ENCODE results near the gene ASIC4.

The ASIC4 gene, protein sequence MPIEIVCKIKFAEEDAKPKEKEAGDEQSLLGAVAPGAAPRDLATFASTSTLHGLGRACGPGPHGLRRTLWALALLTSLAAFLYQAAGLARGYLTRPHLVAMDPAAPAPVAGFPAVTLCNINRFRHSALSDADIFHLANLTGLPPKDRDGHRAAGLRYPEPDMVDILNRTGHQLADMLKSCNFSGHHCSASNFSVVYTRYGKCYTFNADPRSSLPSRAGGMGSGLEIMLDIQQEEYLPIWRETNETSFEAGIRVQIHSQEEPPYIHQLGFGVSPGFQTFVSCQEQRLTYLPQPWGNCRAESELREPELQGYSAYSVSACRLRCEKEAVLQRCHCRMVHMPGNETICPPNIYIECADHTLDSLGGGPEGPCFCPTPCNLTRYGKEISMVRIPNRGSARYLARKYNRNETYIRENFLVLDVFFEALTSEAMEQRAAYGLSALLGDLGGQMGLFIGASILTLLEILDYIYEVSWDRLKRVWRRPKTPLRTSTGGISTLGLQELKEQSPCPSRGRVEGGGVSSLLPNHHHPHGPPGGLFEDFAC

DNA sequence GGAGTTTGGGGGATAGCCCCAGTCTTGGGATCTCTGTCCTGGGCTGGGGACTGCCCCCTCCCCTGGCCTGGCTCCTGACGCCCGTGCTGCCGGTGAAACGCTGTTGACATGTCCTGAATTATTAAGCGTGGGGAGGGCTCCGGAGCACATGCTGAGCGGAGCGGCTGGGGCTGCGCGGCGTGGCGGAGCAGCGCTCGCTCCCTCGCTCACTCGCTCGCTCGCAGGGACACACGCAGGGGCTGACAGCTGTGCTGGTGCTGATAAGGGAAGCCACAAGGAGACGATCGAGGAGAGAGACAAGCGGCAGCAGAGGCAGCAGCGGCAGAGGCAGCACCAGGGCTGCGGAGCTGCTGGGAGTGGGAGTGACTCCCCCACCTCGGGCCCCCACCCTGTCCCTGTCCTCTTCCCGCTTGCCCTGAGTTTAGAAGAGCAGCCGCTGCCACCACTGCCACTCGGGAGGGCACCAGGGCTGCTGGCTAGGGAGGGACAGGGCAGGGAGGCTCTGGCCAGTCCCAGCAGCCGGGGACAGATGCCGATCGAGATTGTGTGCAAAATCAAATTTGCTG, at the start of gene ASIC4:
TSS of gene ASIC4 (plus strand) at position 287 of the 566 bp plus-strand sequence. CDS start at position 530, 243 bp downstream.
- POLR2A ChIA-PET, result no interaction called here
- CTCF ChIA-PET, result interaction anchor here (1.4 to 3.6 kb wide), 3 partner anchors 14 to 55 kb away, joined by 3 to 22 read pairs (median 5); no protein-coding TSS in a partner anchor

DNA sequence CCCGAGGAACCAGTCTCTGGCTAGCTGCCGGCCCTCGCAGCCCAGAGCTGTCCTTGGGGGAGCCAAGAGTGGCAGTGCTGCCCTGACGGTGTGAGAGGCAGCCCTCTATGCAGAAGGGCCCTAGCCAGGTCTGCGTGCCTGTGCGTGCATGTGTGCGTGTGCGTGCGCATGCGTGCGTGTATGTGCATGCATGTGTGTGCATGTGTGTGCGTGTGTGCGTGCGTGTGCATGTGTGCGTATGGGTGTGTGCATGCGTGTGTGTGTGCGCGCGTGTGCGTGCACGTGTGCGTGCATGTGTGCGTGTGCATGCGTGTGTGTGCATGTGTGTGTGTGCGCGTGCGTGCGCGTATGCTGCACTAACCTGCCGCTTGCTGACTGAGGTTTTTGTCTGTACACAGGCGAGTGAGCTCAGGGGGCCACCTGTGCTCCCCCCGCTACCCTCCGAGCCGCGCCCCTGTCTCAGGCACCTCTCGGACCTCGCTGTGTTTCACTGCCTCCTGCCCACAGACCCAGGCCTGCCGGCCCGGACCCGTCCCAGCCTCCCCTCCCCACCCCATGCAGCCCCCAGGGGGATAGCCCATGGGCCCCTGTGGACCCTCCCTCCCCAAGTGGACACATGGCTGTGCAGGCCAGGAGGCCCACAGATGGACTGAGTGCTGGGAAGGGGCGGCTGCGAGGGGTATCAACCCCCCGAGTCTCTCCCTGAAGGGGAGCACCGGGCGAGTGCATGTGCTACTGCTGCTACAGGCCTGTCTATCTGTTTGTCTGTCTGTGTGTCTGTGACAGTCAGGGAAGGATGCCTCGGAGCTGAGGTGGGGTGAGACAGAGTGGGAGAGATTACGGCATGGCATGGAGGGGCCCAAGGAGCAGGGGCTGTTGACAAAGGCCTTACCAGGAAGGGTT, 48.4 kb upstream of the ASIC4 start:
- ChIA-PET CTCF (interaction anchor here (0.6 to 3.2 kb wide), 3 partner anchors 16 to 63 kb away, joined by 3 to 26 read pairs (median 3); no protein-coding TSS in a partner anchor), POLR2A (no interaction called here)
- TF ChIP-seq, protein P1, sequence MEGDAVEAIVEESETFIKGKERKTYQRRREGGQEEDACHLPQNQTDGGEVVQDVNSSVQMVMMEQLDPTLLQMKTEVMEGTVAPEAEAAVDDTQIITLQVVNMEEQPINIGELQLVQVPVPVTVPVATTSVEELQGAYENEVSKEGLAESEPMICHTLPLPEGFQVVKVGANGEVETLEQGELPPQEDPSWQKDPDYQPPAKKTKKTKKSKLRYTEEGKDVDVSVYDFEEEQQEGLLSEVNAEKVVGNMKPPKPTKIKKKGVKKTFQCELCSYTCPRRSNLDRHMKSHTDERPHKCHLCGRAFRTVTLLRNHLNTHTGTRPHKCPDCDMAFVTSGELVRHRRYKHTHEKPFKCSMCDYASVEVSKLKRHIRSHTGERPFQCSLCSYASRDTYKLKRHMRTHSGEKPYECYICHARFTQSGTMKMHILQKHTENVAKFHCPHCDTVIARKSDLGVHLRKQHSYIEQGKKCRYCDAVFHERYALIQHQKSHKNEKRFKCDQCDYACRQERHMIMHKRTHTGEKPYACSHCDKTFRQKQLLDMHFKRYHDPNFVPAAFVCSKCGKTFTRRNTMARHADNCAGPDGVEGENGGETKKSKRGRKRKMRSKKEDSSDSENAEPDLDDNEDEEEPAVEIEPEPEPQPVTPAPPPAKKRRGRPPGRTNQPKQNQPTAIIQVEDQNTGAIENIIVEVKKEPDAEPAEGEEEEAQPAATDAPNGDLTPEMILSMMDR (IDR thresholded peaks at IDR 0.05; ENCODE audit: control extremely low read depth, extremely low read depth, low read depth, missing control alignments), result no peak
- no peak for DNase-seq (ENCODE audit: extremely low spot score)

More for the DNA sequence above, at the start of gene ASIC4:
- TF ChIP-seq, protein P1 (IDR thresholded peaks at IDR 0.05; ENCODE audit: control extremely low read depth, extremely low read depth, low read depth, missing control alignments), result no peak
- DNase-seq (ENCODE audit: extremely low spot score), result no peak

DNA sequence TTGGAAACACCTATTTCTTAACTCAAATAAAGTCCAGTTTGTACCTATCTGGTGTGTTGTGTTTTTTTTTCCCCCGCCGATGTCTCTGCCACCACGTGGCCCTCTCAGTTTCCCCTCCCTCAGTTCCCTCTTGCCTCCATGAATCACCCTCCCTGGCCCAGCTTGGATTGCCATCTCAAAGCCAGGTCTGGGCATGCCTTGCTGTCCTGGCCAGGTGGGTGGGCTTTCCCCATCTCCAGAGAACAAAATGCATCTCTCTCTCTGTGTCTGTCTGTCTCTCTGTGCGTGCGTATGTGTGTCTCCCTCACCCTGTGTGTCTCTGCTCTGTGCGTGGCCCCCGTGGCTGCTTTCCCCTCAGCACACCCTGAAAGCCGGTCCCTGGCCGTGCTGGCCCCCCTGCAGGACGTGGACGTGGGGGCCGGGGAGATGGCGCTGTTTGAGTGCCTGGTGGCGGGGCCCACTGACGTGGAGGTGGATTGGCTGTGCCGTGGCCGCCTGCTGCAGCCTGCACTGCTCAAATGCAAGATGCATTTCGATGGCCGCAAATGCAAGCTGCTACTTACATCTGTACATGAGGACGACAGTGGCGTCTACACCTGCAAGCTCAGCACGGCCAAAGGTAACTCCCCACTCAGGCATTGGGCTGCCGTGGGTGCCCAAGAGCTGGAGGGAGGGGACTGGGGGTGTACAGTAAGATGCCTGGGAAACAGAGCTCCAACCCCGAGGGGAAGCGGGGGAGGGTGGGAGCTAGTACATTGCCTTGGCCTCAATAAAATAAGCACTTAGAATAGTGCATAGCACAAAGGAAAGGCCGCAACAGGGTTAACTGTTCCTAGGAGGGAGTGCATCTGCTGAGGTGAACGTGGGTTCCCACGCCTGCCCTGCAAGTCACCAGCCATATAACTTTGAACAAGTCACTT, 47.2 kb upstream of the ASIC4 start:
- TF ChIP-seq, protein P1 (IDR thresholded peaks at IDR 0.05; ENCODE audit: control extremely low read depth, extremely low read depth, low read depth, missing control alignments), result no peak
- no peak for DNase-seq (ENCODE audit: extremely low spot score)
- CTCF ChIA-PET, result interaction anchor here (0.9 to 2.0 kb wide), 6 partner anchors 8 to 74 kb away, joined by 3 to 10 read pairs (median 4); a partner anchor contains a TSS
- POLR2A ChIA-PET, result no interaction called here

DNA sequence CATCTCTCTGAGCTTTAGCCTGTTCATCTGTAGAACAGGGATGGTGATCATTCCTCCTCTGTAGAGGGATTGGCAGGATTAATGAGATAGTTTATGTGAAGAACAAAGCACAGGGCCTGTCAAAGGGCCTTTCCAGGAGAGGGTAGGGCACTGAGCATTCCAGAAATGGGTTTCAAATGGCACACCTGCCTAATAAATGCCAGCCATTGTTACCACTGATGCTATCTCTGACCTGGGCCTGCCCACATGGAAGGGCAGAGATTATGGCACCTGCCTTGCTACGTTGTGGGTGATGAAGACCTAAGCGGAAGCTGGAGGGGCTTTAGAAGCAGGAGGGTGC, 46.6 kb upstream of the ASIC4 start:
- TF ChIP-seq, protein P1 (IDR thresholded peaks at IDR 0.05; ENCODE audit: control extremely low read depth, extremely low read depth, low read depth, missing control alignments), result no peak
- CTCF ChIA-PET, result interaction anchor here (0.7 to 2.0 kb wide), 7 partner anchors 8 to 73 kb away, joined by 3 to 10 read pairs (median 3); a partner anchor contains a TSS
- POLR2A ChIA-PET, result no interaction called here
- no peak for DNase-seq (ENCODE audit: extremely low spot score)

DNA sequence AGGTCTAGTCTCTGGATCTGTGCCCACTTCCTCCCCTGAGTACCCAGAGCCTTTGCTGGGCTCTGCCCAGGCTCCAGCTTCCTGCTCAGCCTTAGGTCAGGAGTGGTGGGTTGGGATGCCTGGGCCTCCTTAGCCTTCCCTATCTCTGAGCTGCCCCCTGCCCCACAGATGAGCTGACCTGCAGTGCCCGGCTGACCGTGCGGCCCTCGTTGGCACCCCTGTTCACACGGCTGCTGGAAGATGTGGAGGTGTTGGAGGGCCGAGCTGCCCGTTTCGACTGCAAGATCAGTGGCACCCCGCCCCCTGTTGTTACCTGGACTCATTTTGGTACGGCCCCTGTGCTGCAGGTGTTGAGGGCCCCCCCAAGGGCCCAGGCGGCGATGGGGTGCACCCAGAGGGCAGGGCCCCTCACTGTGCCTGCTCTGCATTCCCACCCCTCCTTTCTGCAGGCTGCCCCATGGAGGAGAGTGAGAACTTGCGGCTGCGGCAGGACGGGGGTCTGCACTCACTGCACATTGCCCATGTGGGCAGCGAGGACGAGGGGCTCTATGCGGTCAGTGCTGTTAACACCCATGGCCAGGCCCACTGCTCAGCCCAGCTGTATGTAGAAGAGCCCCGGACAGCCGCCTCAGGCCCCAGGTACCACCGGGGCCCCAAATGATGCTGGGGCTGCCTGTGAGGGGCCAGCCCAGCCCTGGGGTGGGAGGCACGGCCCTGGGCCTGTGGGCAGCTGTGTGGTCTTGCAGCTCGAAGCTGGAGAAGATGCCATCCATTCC, 45.7 kb upstream of the ASIC4 start:
- no peak for DNase-seq (ENCODE audit: extremely low spot score)
- CTCF ChIA-PET, result interaction anchor here (0.7 to 2.0 kb wide), 6 partner anchors 7 to 72 kb away, joined by 3 to 10 read pairs (median 4); a partner anchor contains a TSS
- POLR2A ChIA-PET, result no interaction called here
- TF ChIP-seq, protein P1 (IDR thresholded peaks at IDR 0.05; ENCODE audit: control extremely low read depth, extremely low read depth, low read depth, missing control alignments), result no peak
